C4-2B (cell line): Measurements from ENCODE around the gene CHCHD10.

Source experiments
- ZFX ChIP-seq: fragments of 450-650 bp; IDR thresholded peaks from 2 replicates; pipeline ENCODE4 v1.6.1; 2017
- TF ChIP-seq, protein P1 (sequence below): fragments of 450-650 bp; conservative IDR thresholded peaks from 2 replicates; pipeline ENCODE4 v1.5.1; 2017; ENCODE audit warnings: mild to moderate bottlenecking

DNA sequence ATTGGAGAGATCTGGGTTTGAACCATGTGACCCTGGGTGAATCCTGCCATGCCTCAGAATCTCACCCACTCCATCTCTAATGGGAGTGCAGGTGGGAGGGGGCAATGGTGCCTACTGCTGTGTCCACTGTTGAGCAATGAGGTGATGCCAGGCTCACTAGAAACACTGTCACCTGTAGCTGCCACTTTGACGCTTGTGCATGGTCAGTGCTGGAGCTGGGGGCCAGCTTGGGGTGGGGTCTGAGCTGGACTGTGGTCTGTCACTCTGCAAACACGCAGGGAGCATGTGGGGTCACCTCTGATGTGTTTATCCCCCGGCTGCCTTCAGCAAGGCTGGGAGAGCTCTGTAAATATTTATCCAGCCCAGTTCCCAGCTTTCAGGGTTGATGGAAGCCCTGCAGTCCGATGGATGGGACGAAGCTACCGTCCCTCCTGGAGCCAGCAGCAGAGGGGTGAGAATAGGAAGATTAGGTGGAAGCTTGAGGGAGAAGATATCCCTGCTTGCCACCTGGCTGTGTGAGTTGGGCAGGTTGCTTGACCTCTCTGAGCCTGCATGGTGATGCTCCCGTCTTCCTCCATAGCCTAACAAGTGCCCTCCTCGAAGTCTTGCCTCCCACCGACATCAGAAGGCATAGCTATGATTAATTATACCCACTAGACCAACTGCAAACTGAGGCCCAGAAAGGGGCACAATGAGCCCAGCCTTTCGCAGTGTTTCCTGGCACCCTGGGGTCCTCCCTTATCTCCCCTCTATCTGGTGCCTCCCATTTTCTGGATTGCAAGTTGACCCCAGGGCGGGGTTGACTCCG, 6.5 kb upstream of the CHCHD10 start:
- TF ChIP-seq, protein P1, sequence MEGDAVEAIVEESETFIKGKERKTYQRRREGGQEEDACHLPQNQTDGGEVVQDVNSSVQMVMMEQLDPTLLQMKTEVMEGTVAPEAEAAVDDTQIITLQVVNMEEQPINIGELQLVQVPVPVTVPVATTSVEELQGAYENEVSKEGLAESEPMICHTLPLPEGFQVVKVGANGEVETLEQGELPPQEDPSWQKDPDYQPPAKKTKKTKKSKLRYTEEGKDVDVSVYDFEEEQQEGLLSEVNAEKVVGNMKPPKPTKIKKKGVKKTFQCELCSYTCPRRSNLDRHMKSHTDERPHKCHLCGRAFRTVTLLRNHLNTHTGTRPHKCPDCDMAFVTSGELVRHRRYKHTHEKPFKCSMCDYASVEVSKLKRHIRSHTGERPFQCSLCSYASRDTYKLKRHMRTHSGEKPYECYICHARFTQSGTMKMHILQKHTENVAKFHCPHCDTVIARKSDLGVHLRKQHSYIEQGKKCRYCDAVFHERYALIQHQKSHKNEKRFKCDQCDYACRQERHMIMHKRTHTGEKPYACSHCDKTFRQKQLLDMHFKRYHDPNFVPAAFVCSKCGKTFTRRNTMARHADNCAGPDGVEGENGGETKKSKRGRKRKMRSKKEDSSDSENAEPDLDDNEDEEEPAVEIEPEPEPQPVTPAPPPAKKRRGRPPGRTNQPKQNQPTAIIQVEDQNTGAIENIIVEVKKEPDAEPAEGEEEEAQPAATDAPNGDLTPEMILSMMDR = no peak
- no peak for TF ChIP-seq ZFX
